Sigmoid colon (tissue), 4 donors: ENCODE measurements around the gene SLC25A17.

Source experiments
- POLR2AphosphoS5 ChIP-seq, 4 donors: sonication (generic); formaldehyde crosslinking; IDR thresholded peaks; one replicate each; pipeline ENCODE4 v1.6.1; 2017; ENCODE audit warnings: antibody characterized with exemption in 4 of 4
- TF ChIP-seq, protein P1 (sequence below), 4 experiments: fragments of 450-650 bp in 3 of 4; fragments of 200-600 bp in 1 of 4; IDR thresholded peaks; one replicate each; pipeline ENCODE4 v1.5.1; 2016 to 2019; ENCODE audit warnings: antibody characterized with exemption in 4 of 4, mild to moderate bottlenecking in 3 of 4, moderate library complexity in 2 of 4

DNA sequence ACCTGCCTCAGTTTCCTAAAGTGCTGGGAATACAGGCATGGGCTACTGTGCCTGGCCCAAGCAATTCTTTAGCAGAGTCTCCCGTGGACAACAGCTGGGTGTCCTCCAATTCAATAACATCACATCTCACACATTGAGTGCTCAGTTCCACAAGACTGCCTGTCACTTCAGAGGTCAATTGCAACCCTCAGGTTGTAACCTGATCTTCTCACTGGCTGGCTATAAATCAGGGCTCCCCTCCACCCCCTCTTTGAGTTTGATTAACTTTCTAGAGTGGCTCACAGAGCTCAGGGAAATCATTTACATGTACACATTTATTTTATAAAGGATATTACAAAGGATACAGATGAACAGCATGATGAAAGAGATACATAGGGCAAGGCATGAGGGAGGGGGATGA lies 71.8 kb downstream of the SLC25A17 start:
- TF ChIP-seq, protein P1, sequence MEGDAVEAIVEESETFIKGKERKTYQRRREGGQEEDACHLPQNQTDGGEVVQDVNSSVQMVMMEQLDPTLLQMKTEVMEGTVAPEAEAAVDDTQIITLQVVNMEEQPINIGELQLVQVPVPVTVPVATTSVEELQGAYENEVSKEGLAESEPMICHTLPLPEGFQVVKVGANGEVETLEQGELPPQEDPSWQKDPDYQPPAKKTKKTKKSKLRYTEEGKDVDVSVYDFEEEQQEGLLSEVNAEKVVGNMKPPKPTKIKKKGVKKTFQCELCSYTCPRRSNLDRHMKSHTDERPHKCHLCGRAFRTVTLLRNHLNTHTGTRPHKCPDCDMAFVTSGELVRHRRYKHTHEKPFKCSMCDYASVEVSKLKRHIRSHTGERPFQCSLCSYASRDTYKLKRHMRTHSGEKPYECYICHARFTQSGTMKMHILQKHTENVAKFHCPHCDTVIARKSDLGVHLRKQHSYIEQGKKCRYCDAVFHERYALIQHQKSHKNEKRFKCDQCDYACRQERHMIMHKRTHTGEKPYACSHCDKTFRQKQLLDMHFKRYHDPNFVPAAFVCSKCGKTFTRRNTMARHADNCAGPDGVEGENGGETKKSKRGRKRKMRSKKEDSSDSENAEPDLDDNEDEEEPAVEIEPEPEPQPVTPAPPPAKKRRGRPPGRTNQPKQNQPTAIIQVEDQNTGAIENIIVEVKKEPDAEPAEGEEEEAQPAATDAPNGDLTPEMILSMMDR (IDR thresholded peaks at IDR 0.05), result no peak
- TF ChIP-seq POLR2AphosphoS5 (IDR thresholded peaks at IDR 0.05), result no peak
